Adrenal gland (tissue), 12 donors: ENCODE results near the gene CCT6A. TPM values are rescaled to one million over a fixed set of nuclear protein-coding genes. Genes with fewer than 3 reads are reported as not detected.
"Not testable (repeated sequence)": the region's sequence is repeated elsewhere in the genome, so short reads cannot be mapped to it uniquely, and the experiment has no call there.

Experiments used
- DNase-seq, 7 donors: peaks; one replicate each; pipeline ENCODE4 v3.0.0-alpha.2; 2019 to 2020
- H3K27ac ChIP-seq, 5 donors: fragments of 200-600 bp; sonication (generic) in 4 of 5; 1 replicate in 3 of 5; 2 replicates in 2 of 5; pipeline versions ENCODE4 v1.5.1 to v1.8.0; 2016 to 2020; ENCODE audit warnings: mild to moderate bottlenecking in 1 of 5
- H3K27me3 ChIP-seq: fragments of 200-600 bp; 2 replicates; pipeline ENCODE4 v1.8.0; 2021
- H3K36me3 ChIP-seq, 2 donors: fragments of 200-600 bp; replicated peaks in 1 of 2; 1 replicate in 1 of 2; 2 replicates in 1 of 2; pipeline versions ENCODE4 v1.5.1 to v1.8.0; 2018 to 2022
- H3K4me1 ChIP-seq, 2 donors: fragments of 200-600 bp; replicated peaks in 1 of 2; 1 replicate in 1 of 2; 2 replicates in 1 of 2; pipeline versions ENCODE4 v1.5.1 to v1.8.0; 2018 to 2021
- H3K4me3 ChIP-seq, 4 donors: fragments of 200-600 bp; sonication (generic) in 3 of 4; one replicate each; pipeline ENCODE4 v1.5.1; 2016 to 2018
- H3K9me3 ChIP-seq, 3 donors: fragments of 200-600 bp; sonication (generic) in 1 of 3; replicated peaks in 1 of 3; 1 replicate in 2 of 3; 2 replicates in 1 of 3; pipeline versions ENCODE4 v1.5.1 to v1.8.0; 2016 to 2021
- POLR2A ChIP-seq, 2 donors: fragments of 450-650 bp; IDR thresholded peaks; one replicate each; pipeline ENCODE4 v1.6.1; 2017; ENCODE audit warnings: antibody characterized with exemption in 2 of 2, mild to moderate bottlenecking in 2 of 2, moderate library complexity in 1 of 2
- WGBS, 4 donors: extraction: QIAGEN DNeasy Blood & Tissue Kit in 2 of 4; methylation state at CpG; one replicate each; pipeline versions ENCODE4 v1.1.5 to v1.1.7; 2013 to 2017; 5-methylcytosine and 5-hydroxymethylcytosine counted together
- intact Hi-C, 2 donors: fragments of 100-400 bp; cut with DNase I; formaldehyde crosslinking; loops; one replicate each; pipeline versions ENCODE4 v1.14.1 to v1.15.0; 2022 to 2023
- polyA plus RNA-seq, 3 donors: library from polyadenylated mRNA; stranded (reverse); fragments of 200-250 nt in 2 of 3; fragments of 350-450 nt in 1 of 3; fragmentation: Illumina TruSeq in 1 of 3; extraction: RNeasy Lipid Tissue Mini Kit (QIAGEN cat#74804) in 1 of 3; gene quantifications; one replicate each; pipeline ENCODE4 v1.2.3, GENCODE V29; 2013 to 2014
- total RNA-seq, 9 donors: library from RNA; depleted of rRNA in 4 of 9; stranded (reverse); fragments of >200 nt in 4 of 9; fragments of 120-200 nt in 1 of 9; fragmentation: NEBNext Ultra II Directional in 1 of 9; extraction: Animal tissue kit (Norgen Biotek cat#: 25700) in 1 of 9; gene quantifications; one replicate each; pipeline versions ENCODE4 v1.1.0 to v1.2.4, GENCODE V29; 2013 to 2023
- TF ChIP-seq, protein P1 (sequence below), 6 experiments: fragments of 450-650 bp in 4 of 6; fragments of 200-600 bp in 2 of 6; sonication (generic) in 1 of 6; IDR thresholded peaks; 1 replicate in 5 of 6; 2 replicates in 1 of 6; pipeline versions ENCODE4 v1.5.1 to v1.8.0; 2016 to 2021; ENCODE audit warnings: antibody characterized with exemption in 6 of 6, mild to moderate bottlenecking in 2 of 6, moderate library complexity in 1 of 6
- donor health status: healthy with polysubstance abuse.
- donor health status: Bipolar disorder and iron deficiency.
- donor health status: DM: yes; HTN: yes; CAD: no.
- donor health status: DM: no; HTN: no; CAD: no.
- donor health status: DM: no; HTN: no; CAD: no.
- donor health status: DM: yes; HTN: yes; CAD: no.

The CCT6A gene
- total and polyA plus RNA-seq, 12 donors, result 51.6 to 240 (median 96.0) TPM

DNA sequence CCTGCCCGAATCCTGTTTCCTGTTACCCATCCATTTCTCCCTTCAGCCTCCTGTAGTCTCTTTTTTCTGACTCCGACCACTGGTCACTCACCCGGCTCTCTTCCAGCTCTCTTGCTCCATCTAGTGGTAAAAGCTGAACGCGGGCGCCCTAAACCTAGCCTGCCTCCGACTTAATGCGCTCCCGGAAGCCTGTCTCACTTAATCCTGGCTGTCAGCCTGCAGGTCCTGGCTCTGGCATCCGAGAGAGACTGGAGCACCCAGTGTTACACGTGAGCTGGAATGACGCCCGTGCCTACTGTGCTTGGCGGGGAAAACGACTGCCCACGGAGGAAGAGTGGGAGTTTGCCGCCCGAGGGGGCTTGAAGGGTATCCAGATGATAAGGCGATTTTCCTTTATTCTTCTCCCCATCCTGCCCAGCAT lies 22.8 kb downstream of the CCT6A start:
- Histone ChIP-seq H3K36me3 (peaks cover 0 to 27% of the 10 kb centered on the region in 2 donors), H3K9me3 (no peaks in the 10 kb centered on the region), H3K27me3 (no peaks in the 10 kb centered on the region), H3K4me3 (no peak overlapping the region), H3K27ac (no peak overlapping the region), H3K4me1 (peaks cover 4 to 7% of the 10 kb centered on the region in 2 donors)
- 12 to 23% (median 14%) methylated on average over 13 to 19 of the region's 19 CpGs for WGBS, 4 donors
- DNase-seq, result peak; percentile 83 to 96 (median 89)
- TF ChIP-seq, protein P1, sequence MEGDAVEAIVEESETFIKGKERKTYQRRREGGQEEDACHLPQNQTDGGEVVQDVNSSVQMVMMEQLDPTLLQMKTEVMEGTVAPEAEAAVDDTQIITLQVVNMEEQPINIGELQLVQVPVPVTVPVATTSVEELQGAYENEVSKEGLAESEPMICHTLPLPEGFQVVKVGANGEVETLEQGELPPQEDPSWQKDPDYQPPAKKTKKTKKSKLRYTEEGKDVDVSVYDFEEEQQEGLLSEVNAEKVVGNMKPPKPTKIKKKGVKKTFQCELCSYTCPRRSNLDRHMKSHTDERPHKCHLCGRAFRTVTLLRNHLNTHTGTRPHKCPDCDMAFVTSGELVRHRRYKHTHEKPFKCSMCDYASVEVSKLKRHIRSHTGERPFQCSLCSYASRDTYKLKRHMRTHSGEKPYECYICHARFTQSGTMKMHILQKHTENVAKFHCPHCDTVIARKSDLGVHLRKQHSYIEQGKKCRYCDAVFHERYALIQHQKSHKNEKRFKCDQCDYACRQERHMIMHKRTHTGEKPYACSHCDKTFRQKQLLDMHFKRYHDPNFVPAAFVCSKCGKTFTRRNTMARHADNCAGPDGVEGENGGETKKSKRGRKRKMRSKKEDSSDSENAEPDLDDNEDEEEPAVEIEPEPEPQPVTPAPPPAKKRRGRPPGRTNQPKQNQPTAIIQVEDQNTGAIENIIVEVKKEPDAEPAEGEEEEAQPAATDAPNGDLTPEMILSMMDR (IDR thresholded peaks at IDR 0.05), result peak; percentile 88 to 97 (median 92)
- no peak for TF ChIP-seq POLR2A (IDR thresholded peaks at IDR 0.05)
- intact Hi-C loops, result loop anchor here (5.0 to 10.0 kb wide), 3 partner anchors 72 to 430 kb away; partner anchors contain the start of gene NIPSNAP2 (in 1 of the 2)

DNA sequence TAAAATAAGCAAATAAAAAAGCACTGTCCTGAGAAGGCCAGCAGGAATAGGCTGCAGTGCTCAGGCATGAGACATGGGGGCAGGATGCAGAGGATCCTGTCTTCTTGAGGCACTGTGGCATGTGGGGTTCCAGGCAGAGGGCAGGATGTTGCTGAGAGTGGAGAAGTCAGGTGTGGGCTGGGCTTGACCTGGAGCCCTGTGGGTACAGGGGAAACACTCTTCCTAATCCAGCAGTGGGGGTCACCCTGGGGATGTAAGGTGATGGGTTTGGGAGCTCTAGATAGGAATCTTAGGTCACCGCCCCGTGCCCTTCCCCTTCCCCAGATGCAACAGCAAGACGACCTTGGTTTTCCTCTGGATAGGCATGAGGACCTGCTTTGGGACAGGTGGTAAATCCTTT lies 26.1 kb downstream of the CCT6A start:
- Histone ChIP-seq H3K9me3 (no peaks in the 10 kb centered on the region), H3K4me3 (no peak overlapping the region), H3K36me3 (peaks cover 0 to 9% of the 10 kb centered on the region in 2 donors), H3K27me3 (no peaks in the 10 kb centered on the region), H3K4me1 (peaks cover 8 to 15% of the 10 kb centered on the region in 2 donors), H3K27ac (no peak overlapping the region)
- TF ChIP-seq, protein P1 (IDR thresholded peaks at IDR 0.05), result no peak
- no peak for TF ChIP-seq POLR2A (IDR thresholded peaks at IDR 0.05)
- WGBS, 4 donors, result 83 to 97% (median 95%) methylated on average over 3 of the region's 3 CpGs
- peak in 1 of 7 donors; percentile 5 for DNase-seq
- intact Hi-C loops, result loop anchor here in 1 of 2 donors (10.0 kb wide), 2 partner anchors 113 to 433 kb away; partner anchors contain the start of gene NIPSNAP2

DNA sequence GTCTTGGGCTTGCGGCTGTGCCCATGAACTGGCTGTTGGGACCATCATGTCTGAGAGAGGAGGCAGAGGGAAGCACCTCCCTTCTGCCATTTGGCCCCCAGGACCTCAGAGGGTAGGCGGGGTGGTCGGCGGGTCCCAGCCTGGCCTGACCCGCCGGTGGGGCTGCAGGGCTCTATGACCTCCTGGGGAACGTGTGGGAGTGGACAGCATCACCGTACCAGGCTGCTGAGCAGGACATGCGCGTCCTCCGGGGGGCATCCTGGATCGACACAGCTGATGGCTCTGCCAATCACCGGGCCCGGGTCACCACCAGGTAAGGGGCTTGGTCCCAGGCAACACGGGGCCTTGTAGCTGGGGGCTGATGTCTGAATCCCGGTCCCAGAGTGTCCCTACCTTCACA lies 26.6 kb downstream of the CCT6A start:
- Histone ChIP-seq H3K27ac (no peak overlapping the region), H3K4me3 (no peak overlapping the region), H3K4me1 (peaks cover 8 to 20% of the 10 kb centered on the region in 2 donors), H3K36me3 (peaks cover 0 to 9% of the 10 kb centered on the region in 2 donors), H3K9me3 (no peaks in the 10 kb centered on the region), H3K27me3 (no peaks in the 10 kb centered on the region)
- TF ChIP-seq, protein P1 (IDR thresholded peaks at IDR 0.05), result no peak
- TF ChIP-seq POLR2A (IDR thresholded peaks at IDR 0.05), result no peak
- peak in 1 of 7 donors; percentile 11 for DNase-seq
- WGBS, 4 donors, result 93 to 95% (median 94%) methylated on average over 3 to 16 of the region's 16 CpGs; no CpG with 5 or more reads in 1 of the 4 donors
- intact Hi-C loops, result loop anchor here in 1 of 2 donors (10.0 kb wide), 2 partner anchors 113 to 433 kb away; partner anchors contain the start of gene NIPSNAP2

DNA sequence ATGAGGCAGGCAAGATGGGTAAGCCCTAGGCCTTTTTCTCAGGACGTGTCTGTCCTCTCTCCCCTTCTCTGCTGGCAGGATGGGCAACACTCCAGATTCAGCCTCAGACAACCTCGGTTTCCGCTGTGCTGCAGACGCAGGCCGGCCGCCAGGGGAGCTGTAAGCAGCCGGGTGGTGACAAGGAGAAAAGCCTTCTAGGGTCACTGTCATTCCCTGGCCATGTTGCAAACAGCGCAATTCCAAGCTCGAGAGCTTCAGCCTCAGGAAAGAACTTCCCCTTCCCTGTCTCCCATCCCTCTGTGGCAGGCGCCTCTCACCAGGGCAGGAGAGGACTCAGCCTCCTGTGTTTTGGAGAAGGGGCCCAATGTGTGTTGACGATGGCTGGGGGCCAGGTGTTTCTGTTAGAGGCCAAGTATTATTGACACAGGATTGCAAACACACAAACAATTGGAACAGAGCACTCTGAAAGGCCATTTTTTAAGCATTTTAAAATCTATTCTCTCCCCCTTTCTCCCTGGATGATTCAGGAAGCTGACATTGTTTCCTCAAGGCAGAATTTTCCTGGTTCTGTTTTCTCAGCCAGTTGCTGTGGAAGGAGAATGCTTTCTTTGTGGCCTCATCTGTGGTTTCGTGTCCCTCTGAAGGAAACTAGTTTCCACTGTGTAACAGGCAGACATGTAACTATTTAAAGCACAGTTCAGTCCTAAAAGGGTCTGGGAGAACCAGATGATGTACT lies 28.1 kb downstream of the CCT6A start:
- no peaks in the 10 kb centered on the region for H3K27me3 ChIP-seq
- H3K4me3 ChIP-seq, result no peak overlapping the region
- TF ChIP-seq, protein P1 (IDR thresholded peaks at IDR 0.05), result peak; percentile 76 to 93 (median 91)
- TF ChIP-seq POLR2A (IDR thresholded peaks at IDR 0.05), result peak in 1 of 2 donors; percentile 11
- DNase-seq, result peak; percentile 85 to 96 (median 94)
- intact Hi-C loops, result loop anchor here in 1 of 2 donors (10.0 kb wide), 2 partner anchors 115 to 435 kb away; partner anchors contain the start of gene NIPSNAP2
- WGBS, 4 donors, result 23 to 56% (median 33%) methylated on average over 4 to 12 of the region's 12 CpGs
- H3K36me3 ChIP-seq, result peaks cover 0 to 9% of the 10 kb centered on the region in 2 donors
- H3K27ac ChIP-seq, result peak overlapping the region in 4 of 5 donors; percentile 51 to 87 (median 73)
- H3K9me3 ChIP-seq, result no peaks in the 10 kb centered on the region
- H3K4me1 ChIP-seq, result peaks cover 8 to 24% of the 10 kb centered on the region in 2 donors

DNA sequence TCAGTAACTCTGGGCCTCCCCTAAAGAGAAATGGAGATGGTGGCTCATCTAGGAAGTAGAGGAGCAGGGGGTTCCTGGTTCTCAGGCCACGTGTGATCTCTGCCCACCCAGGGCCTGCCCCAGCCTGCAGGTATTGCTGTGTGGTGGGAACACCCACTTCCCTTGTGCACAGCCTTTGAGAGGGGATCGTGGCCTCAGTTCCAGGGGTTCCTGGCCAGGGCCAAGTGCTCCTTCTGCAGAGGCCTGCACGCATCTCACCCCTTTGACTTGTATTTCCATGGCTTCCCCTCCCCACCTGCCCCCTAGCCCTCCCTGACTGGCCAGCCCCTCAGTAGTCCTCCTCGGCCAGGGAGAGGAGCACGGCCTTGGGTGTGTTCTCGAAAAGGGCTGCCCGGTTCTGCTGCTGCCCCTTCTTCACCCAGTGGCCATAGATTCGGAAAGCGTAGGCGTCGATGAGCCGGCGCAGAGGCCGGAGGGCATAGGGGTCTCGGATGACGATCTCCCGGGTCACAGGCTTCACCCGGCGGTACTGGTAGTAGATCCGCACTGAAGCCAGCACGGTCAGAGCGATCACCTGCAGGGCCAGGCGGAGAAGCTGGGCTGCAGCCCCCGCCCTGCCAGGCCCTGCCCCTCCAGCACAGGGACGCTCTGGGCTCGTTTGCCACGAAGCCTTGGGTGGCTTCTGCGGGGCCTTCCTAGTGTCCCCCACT lies 29.3 kb downstream of the CCT6A start:
- H3K4me3 ChIP-seq, H3K9me3 ChIP-seq, intact Hi-C loops, H3K36me3 ChIP-seq, H3K27me3 ChIP-seq: not testable (repeated sequence)
- H3K27ac ChIP-seq, result peak overlapping the region in 2 of 5 donors; percentile 58 to 78
- DNase-seq, result peak in 1 of 7 donors; percentile 5
- 95 to 96% (median 95%) methylated on average over 16 to 28 of the region's 28 CpGs for WGBS, 4 donors
- peaks cover 8 to 24% of the 10 kb centered on the region in 2 donors for H3K4me1 ChIP-seq
